WTC11 (cell line): ENCODE data around the gene LRRC8C.

Source experiments
- CTCF ChIP-seq: fragments of 200-600 bp; IDR thresholded peaks from 2 replicates; pipeline ENCODE4 v1.8.0; 2022; ENCODE audit warnings: antibody characterized with exemption
- RELA ChIP-seq: sonication (generic); formaldehyde crosslinking; IDR thresholded peaks from 2 replicates; pipeline ENCODE4 v1.8.1; 2022; ENCODE audit warnings: missing genetic modification reagents, mild to moderate bottlenecking, borderline replicate concordance

- no peak for TF ChIP-seq RELA (CRISPR knock-in tag)
- no peak for TF ChIP-seq CTCF
These were observed 39.7 kb downstream of the LRRC8C start for GRCh38 chr1:89672489-89673183.
